Left kidney (tissue), 8 donors: Measurements from ENCODE around the gene OR2B3. TPM values are rescaled to one million over a fixed set of nuclear protein-coding genes. Genes with fewer than 3 reads are reported as not detected.
A peak's percentile ranks its signal among the peaks of the same experiment; 100 is the strongest.
"Not testable (repeated sequence)": the region's sequence is repeated elsewhere in the genome, so short reads cannot be mapped to it uniquely, and the experiment has no call there.

Experiments
- DNase-seq: peaks from one replicate; pipeline ENCODE4 v3.0.0-alpha.2; 2013
- long read RNA-seq, 8 donors: transcript quantifications; one replicate each; lab custom pipeline, GENCODE V29; 2026
- polyA plus RNA-seq: library from polyadenylated mRNA; unstranded; fragments of 120-200 nt; gene quantifications from one replicate; pipeline ENCODE4 v1.2.1, GENCODE V29; 2013; ENCODE audit not compliant: insufficient read length

Gene OR2B3
- polyA plus RNA-seq, result not detected
- long read RNA-seq, donor 1, result 0 reads
- long read RNA-seq, donor 2, result 0 reads
- long read RNA-seq, donor 3, result 0 reads
- long read RNA-seq, donor 4, result 0 reads
- long read RNA-seq, donor 5, result 0 reads
- long read RNA-seq, donor 6, result 0 reads
- long read RNA-seq, donor 7, result 0 reads
- long read RNA-seq, donor 8, result 0 reads

- DNase-seq, result no peak
Measured at GRCh38 chr6:29087213-29087612, at the start of gene OR2B3. Gene OR2B3 (minus strand): TSS chr6:29087313. CDS start chr6:29087248, 65 bp downstream.

GRCh38 chr6:29131691-29132090, 44.6 kb upstream of the OR2B3 start:
- DNase-seq, result no peak

GRCh38 chr6:29130644-29131043, 43.5 kb upstream of the OR2B3 start:
- DNase-seq, result no peak

- DNase-seq, result no peak
Measured at GRCh38 chr6:29129326-29130012, 42.4 kb upstream of the OR2B3 start.

- not testable (repeated sequence) for DNase-seq
Measured at GRCh38 chr6:29114964-29115363, 27.9 kb upstream of the OR2B3 start.

- DNase-seq, result no peak
Measured at GRCh38 chr6:29112135-29112534, 25.0 kb upstream of the OR2B3 start.

GRCh38 chr6:29107758-29108157, 20.6 kb upstream of the OR2B3 start, which contains the start of gene OR2J3:
Gene OR2J3 (plus strand): TSS chr6:29108058. CDS start chr6:29111891, 3,833 bp downstream.
- DNase-seq, result no peak

GRCh38 chr6:29099190-29099589, 12.1 kb upstream of the OR2B3 start, which contains the start of gene OR2J1:
Gene OR2J1 (plus strand): TSS chr6:29099490. CDS start chr6:29100943, 1,453 bp downstream.
- DNase-seq, result no peak

GRCh38 chr6:29097803-29098202, 10.7 kb upstream of the OR2B3 start:
- DNase-seq, result no peak

GRCh38 chr6:29092957-29093356, 5.8 kb upstream of the OR2B3 start:
- no peak for DNase-seq

GRCh38 chr6:29082457-29082856, 4.7 kb downstream of the OR2B3 start:
- no peak for DNase-seq

- DNase-seq, result no peak
Measured at GRCh38 chr6:29081312-29081711, 5.8 kb downstream of the OR2B3 start.

GRCh38 chr6:29079203-29079602, 7.9 kb downstream of the OR2B3 start:
- DNase-seq, result no peak

GRCh38 chr6:29071831-29072723, 15.0 kb downstream of the OR2B3 start:
- peak; percentile 1 for DNase-seq

GRCh38 chr6:29051680-29052079, 35.4 kb downstream of the OR2B3 start:
- DNase-seq, result no peak

GRCh38 chr6:29045075-29045474, 42.0 kb downstream of the OR2B3 start, which contains the start of gene OR2W1:
Gene OR2W1 (minus strand): TSS chr6:29045175. CDS start chr6:29045175, 0 bp downstream.
- DNase-seq, result no peak

Other genes starting within 250 kb of the OR2B3 start
- 101 TPM for gene TRIM27, start 163.3 kb downstream of the OR2B3 start, polyA plus RNA-seq
- gene ZNF311, start 82.0 kb downstream of the OR2B3 start, polyA plus RNA-seq, result 7.9 TPM
- gene OR2W1, start 42.1 kb downstream of the OR2B3 start, polyA plus RNA-seq, result not detected
- not detected for gene OR2J1, start 12.2 kb upstream of the OR2B3 start, polyA plus RNA-seq
- not detected for gene OR2J3, start 20.7 kb upstream of the OR2B3 start, polyA plus RNA-seq
- not detected for gene OR2J2, start 83.6 kb upstream of the OR2B3 start, polyA plus RNA-seq
- 0.13 TPM for gene OR14J1, start 214.4 kb upstream of the OR2B3 start, polyA plus RNA-seq